GM12892 (cell line): Measurements from ENCODE around the gene DENND2A.

Experiments
- DNase-seq: peaks from one replicate; pipeline ENCODE4 v3.0.0; 2011; ENCODE audit not compliant: insufficient read length
- FAIRE-seq: peaks from 2 replicates; lab custom pipeline; 2011; peaks lifted over from hg19 to GRCh38; lab: Jason Lieb, UNC
- POLR2A ChIP-seq: IDR thresholded peaks from 2 replicates; pipeline ENCODE4 v1.6.1; 2011; ENCODE audit warnings: low read depth, low read length, control low read depth
- POLR2AphosphoS5 ChIP-seq: IDR thresholded peaks from 2 replicates; pipeline ENCODE4 v1.6.1; 2011; ENCODE audit warnings: low read depth, low read length, control low read depth
- TAF1 ChIP-seq: IDR thresholded peaks from 2 replicates; pipeline ENCODE4 v1.6.1; 2011; ENCODE audit warnings: low read depth, mild to moderate bottlenecking, control low read depth, low read length, borderline replicate concordance

Gene DENND2A

GRCh38 chr7:140597428-140597949 is 43.1 kb downstream of the DENND2A start:
- no peak for TF ChIP-seq POLR2AphosphoS5
- TF ChIP-seq TAF1 = no peak
- no peak for TF ChIP-seq POLR2A
- DNase-seq (no peak), FAIRE-seq (no peak)

- FAIRE-seq (no peak), DNase-seq (no peak)
- TF ChIP-seq POLR2AphosphoS5 = no peak
- TF ChIP-seq TAF1 = no peak
- TF ChIP-seq POLR2A = no peak
Observed at GRCh38 chr7:140596519-140597427, 43.8 kb downstream of the DENND2A start.

GRCh38 chr7:140595468-140596092 is 45.0 kb downstream of the DENND2A start:
- DNase-seq (no peak), FAIRE-seq (no peak)
- TF ChIP-seq POLR2AphosphoS5 = no peak

DNA sequence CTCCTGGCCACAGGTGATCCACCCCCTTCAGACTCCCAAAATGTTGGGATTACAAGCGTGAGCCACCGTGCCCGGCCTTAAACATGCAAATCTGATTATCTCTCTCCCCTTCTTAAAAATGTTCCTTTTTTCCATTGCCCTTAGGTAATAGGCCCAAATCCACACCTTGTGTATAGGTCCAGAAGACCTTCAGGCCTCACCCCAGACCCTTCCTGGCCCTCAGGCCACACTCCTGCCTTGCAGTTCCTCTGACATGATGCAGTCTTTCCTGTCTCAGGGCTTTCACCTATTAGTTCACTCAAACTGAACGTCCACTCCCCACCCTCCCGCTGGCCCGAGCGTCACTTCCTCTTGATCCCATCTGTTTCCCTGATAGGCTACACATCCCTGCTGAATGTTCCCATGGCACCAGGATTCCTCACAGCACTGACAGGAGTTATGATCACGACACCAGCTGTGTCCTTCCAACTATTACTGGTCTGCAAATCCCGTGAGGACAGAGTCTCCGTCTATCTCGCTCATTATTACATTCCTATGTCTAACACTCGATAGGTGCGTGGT is 46.4 kb downstream of the DENND2A start:
- no peak for TF ChIP-seq TAF1
- TF ChIP-seq POLR2A = no peak
- no peak for TF ChIP-seq POLR2AphosphoS5
- FAIRE-seq = no peak
- no peak for DNase-seq

DNA sequence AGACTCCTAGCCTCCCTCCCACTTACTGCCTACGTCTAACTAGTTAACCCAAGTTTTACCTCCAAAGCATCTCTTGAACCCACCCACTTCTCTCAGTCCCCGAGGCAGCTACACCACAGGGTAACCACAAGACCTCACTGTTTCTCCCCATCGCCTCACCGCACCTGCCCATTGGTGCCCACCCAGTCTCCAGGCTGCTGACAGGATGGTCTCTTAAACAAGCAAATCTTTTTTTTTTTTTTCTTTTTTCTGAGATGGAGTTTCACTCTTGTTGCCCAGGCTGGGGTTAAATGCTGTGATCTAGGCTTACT is 47.0 kb downstream of the DENND2A start:
- FAIRE-seq (no peak), DNase-seq (no peak)
- TF ChIP-seq POLR2A = no peak
- no peak for TF ChIP-seq TAF1
- TF ChIP-seq POLR2AphosphoS5 = no peak

DNA sequence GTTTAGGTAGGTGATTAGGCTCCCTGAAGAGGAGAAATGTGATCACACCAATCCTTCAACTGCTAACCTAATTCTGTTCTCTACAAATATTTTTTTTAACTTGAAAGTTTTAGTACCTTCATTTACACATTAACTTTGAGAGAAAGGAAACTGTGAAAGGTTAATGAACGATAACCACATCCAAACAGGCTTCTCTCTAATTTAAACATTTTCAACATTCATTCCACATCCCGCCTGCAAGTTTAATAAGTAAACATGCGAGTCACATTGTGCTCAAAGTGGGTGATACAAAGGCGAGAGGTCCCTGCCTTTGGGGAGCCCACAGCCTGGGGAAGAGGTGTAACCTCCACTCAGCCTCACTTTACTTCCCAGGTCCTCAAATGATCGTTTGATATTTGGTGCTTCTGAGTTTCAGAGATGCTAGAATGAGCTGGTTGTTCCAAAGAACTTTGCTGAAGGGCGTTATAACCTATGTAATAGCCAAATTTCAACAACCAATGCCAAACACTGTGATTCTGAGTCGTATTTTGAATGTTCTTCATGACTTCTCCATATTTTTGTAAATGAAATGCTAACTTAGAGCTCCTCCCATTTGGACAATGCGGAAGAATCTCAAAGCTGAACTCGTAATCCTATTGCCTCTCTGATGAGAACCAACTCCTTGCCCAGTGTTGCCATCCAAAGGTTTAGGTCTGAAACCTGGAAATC is 47.5 kb downstream of the DENND2A start:
- FAIRE-seq (no peak), DNase-seq (no peak)
- TF ChIP-seq POLR2AphosphoS5 (no peak), TAF1 (no peak), POLR2A (no peak)

- FAIRE-seq (no peak), DNase-seq (no peak)
- no peak for TF ChIP-seq POLR2A
- no peak for TF ChIP-seq POLR2AphosphoS5
- TF ChIP-seq TAF1 = no peak
Observed at GRCh38 chr7:140591180-140591902, 49.3 kb downstream of the DENND2A start.

GRCh38 chr7:140587243-140587642 is 53.4 kb downstream of the DENND2A start:
- no peak for TF ChIP-seq TAF1
- TF ChIP-seq POLR2A = no peak
- TF ChIP-seq POLR2AphosphoS5 = no peak
- DNase-seq = no peak

DNA sequence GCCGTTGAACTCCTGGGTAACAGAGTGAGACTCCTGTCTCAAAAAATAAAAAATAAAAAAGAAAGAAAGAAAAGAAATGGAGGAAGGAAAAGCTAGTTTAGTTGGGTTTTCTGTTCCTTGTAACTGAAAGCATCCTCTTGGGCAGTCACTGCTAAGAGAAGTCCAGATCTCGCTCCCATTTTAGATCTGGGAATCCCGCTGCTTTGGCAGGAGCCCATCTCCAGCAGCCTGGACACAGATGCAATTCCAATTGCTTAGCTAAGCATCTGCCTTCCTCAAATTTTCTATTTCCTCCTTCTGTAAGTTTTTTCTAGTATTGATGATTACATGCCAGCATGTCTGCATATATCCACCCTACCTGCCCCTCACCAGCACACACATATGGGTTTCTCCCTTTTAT is 54.1 kb downstream of the DENND2A start:
- TF ChIP-seq POLR2A = no peak
- TF ChIP-seq POLR2AphosphoS5 = no peak
- TF ChIP-seq TAF1 = no peak
- DNase-seq (no peak), FAIRE-seq (no peak)

More at GRCh38 chr7:140587243-140587642, 53.4 kb downstream of the DENND2A start:
- no peak for FAIRE-seq

DNA sequence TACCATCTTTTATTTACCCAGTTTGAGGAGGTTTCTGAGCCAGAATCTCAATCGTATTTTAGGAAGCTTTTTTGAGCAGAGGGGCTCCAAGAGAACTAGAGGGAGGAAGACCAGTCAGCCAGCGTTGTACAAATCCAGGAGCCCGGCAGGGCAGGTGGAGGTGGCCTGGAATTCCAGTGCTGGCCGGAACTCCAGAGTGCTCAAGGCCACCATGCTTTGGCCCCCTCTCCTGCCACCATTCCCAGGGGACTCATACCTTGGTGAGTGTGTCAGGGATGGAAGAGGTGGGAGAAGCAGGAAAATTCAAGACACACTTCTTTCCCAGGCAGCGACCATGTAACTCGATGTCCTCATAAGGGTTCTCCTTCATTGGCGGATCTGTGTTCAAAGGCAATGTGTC is 55.3 kb downstream of the DENND2A start:
- TF ChIP-seq POLR2A (no peak), POLR2AphosphoS5 (no peak), TAF1 (no peak)
- FAIRE-seq (no peak), DNase-seq (no peak)

DNA sequence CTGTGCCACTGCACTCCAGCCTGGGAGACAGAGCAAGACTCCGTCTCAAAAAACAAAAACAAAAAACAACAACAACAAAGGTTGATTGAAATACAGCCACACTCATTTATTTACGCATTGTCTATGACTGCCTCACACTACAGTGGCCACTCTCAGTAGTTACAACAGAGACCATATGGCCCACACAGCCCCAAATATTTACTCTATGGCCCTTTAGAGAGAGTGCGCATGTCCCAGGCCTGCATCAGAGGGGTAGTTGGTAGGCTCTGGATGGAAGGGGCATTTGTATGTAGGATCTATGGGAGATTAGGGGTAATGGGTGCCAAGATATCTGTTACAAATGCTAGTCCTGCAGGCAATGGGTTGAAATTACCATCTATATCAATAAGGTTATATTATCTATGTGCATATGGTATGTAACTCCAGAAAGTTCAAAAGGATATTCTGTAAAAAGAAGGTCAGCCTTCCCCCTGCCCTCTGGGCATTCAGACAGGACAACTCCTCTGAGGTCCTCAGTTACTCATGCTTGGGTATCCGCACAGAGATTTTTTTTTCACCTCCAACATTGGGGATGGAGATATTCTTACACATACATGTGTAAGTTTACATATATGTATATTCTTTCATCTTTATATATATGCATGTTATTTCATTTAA is 56.3 kb downstream of the DENND2A start:
- no peak for FAIRE-seq
- TF ChIP-seq POLR2AphosphoS5 (no peak), POLR2A (no peak), TAF1 (no peak)

More for the DNA sequence above, 56.3 kb downstream of the DENND2A start:
- DNase-seq = no peak
